GM10847 (cell line): Measurements from ENCODE around the gene ZNF695.

Experiments
- POLR2A ChIP-seq: IDR thresholded peaks from 2 replicates; pipeline ENCODE4 v1.6.1; 2011; ENCODE audit not compliant: insufficient read length; ENCODE audit errors: extremely low read depth

Gene ZNF695

GRCh38 chr1:247007511-247008405 lies at the start of gene ZNF695:
TSS of gene ZNF695 (minus strand) at chr1:247008057. CDS start at chr1:247007908, 149 bp downstream.
- peak; percentile 39 for TF ChIP-seq POLR2A

GRCh38 chr1:247056071-247056470 lies 48.2 kb upstream of the ZNF695 start:
- no peak for TF ChIP-seq POLR2A

GRCh38 chr1:247054992-247055415 lies 47.1 kb upstream of the ZNF695 start:
- TF ChIP-seq POLR2A = no peak

- TF ChIP-seq POLR2A = no peak
Observed at GRCh38 chr1:247047702-247048101, 39.8 kb upstream of the ZNF695 start.

- TF ChIP-seq POLR2A = no peak
Observed at GRCh38 chr1:247047260-247047659, 39.4 kb upstream of the ZNF695 start.

GRCh38 chr1:247043406-247043805 lies 35.5 kb upstream of the ZNF695 start:
- no peak for TF ChIP-seq POLR2A

GRCh38 chr1:247037511-247038320 lies 29.9 kb upstream of the ZNF695 start:
- TF ChIP-seq POLR2A = no peak

GRCh38 chr1:247013391-247013790 lies 5.5 kb upstream of the ZNF695 start:
- TF ChIP-seq POLR2A = no peak

- no peak for TF ChIP-seq POLR2A
Observed at GRCh38 chr1:247008406-247008799, 546 bp upstream of the ZNF695 start.

- TF ChIP-seq POLR2A = no peak
Observed at GRCh38 chr1:246989901-246990300, 18.0 kb downstream of the ZNF695 start.

GRCh38 chr1:246988316-246988715 lies 19.5 kb downstream of the ZNF695 start:
- TF ChIP-seq POLR2A = no peak

GRCh38 chr1:246987083-246987690 lies 20.7 kb downstream of the ZNF695 start:
- TF ChIP-seq POLR2A = no peak

- no peak for TF ChIP-seq POLR2A
Observed at GRCh38 chr1:246978785-246979184, 29.1 kb downstream of the ZNF695 start.

- TF ChIP-seq POLR2A = no peak
Observed at GRCh38 chr1:246978281-246978680, 29.6 kb downstream of the ZNF695 start.

- TF ChIP-seq POLR2A = no peak
Observed at GRCh38 chr1:246971969-246972368, 35.9 kb downstream of the ZNF695 start.
